RWPE1 (cell line): ENCODE results near the gene USP1.

Experiments
- CTCF ChIA-PET: fragments of 350-600 bp; sonication (Branson Sonifier 250); formaldehyde crosslinking; extraction: SDS; loops from one replicate; lab custom pipeline; 2021; lab: Yijun Ruan, JAX
- POLR2A ChIA-PET: fragments of 400-600 bp; formaldehyde crosslinking; extraction: SDS; loops from one replicate; lab custom pipeline; 2020; ENCODE audit warnings: antibody characterized with exemption; ENCODE audit not compliant: low non-redundant PET; lab: Yijun Ruan, JAX
- DNase-seq: peaks from one replicate; pipeline ENCODE4 v3.0.0; 2012; ENCODE audit warnings: low spot score
- H3K27ac ChIP-seq: fragments of 450-650 bp; 2 replicates; pipeline ENCODE4 v1.5.1; 2017
- TF ChIP-seq, protein P1 (sequence below): fragments of 450-650 bp; conservative IDR thresholded peaks from 2 replicates; pipeline ENCODE4 v1.5.1; 2017; ENCODE audit warnings: low read depth, mild to moderate bottlenecking

Gene USP1

GRCh38 chr1:62457955-62458354 is 21.1 kb downstream of the USP1 start:
- CTCF ChIA-PET, result no interaction called here
- no peak for DNase-seq
- no peak overlapping the region for H3K27ac ChIP-seq
- TF ChIP-seq, protein P1, sequence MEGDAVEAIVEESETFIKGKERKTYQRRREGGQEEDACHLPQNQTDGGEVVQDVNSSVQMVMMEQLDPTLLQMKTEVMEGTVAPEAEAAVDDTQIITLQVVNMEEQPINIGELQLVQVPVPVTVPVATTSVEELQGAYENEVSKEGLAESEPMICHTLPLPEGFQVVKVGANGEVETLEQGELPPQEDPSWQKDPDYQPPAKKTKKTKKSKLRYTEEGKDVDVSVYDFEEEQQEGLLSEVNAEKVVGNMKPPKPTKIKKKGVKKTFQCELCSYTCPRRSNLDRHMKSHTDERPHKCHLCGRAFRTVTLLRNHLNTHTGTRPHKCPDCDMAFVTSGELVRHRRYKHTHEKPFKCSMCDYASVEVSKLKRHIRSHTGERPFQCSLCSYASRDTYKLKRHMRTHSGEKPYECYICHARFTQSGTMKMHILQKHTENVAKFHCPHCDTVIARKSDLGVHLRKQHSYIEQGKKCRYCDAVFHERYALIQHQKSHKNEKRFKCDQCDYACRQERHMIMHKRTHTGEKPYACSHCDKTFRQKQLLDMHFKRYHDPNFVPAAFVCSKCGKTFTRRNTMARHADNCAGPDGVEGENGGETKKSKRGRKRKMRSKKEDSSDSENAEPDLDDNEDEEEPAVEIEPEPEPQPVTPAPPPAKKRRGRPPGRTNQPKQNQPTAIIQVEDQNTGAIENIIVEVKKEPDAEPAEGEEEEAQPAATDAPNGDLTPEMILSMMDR, result no peak
- POLR2A ChIA-PET, result interaction anchor here (0.7 kb wide), 2 partner anchors 15 to 36 kb away, joined by 3 to 4 read pairs; no protein-coding TSS in a partner anchor

DNA sequence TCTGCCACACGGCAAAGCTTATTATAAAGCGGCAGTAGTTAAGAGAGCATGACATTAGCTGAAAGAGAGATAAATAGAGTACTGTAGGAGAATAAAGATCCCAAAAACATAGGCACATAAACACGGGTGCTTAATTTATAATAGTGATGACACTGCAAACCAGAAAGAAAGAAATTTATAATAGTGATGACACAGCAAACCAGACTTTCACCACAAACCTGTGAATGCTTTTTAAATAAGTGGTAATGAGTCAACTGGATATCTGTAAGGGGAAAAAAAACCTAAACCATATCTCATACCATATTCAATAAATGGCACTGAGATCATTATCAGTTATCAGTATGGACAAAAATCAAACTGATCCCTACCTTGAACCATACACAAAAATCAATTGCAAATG is 25.5 kb downstream of the USP1 start:
- POLR2A ChIA-PET, result no interaction called here
- CTCF ChIA-PET, result no interaction called here
- TF ChIP-seq, protein P1, result no peak
- no peak overlapping the region for H3K27ac ChIP-seq
- DNase-seq, result no peak

DNA sequence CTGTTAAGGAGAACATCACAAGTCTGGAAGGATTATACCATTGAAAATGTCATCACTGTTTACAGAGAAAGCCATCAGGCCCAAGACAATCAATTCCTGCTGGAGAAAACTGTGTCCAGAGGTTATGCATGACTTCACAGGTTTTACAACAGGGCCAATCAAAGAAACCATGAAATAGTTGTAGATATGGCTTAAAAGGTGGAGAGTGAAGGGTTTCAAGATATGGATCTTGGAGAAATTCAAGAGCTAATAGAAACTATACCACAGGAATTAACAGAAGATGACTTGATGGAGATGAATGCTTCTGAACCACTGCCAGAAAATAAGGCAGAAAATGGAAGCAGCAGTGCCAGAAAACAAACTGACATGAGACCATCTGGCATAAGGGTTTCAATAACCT is 30.2 kb downstream of the USP1 start:
- H3K27ac ChIP-seq, result no peak overlapping the region
- DNase-seq, result no peak
- ChIA-PET POLR2A (no interaction called here), CTCF (no interaction called here)
- TF ChIP-seq, protein P1, result no peak

GRCh38 chr1:62476525-62477219 is 39.8 kb downstream of the USP1 start:
- POLR2A ChIA-PET, result no interaction called here
- TF ChIP-seq, protein P1, result no peak
- DNase-seq, result no peak
- no peak overlapping the region for H3K27ac ChIP-seq
- CTCF ChIA-PET, result interaction anchor here (0.7 kb wide), 1 partner anchor 167 kb away, joined by 3 read pairs; no protein-coding TSS in a partner anchor

GRCh38 chr1:62481681-62482080 is 44.8 kb downstream of the USP1 start:
- no peak for DNase-seq
- TF ChIP-seq, protein P1, result no peak
- H3K27ac ChIP-seq, result no peak overlapping the region
- POLR2A ChIA-PET, result no interaction called here
- CTCF ChIA-PET, result no interaction called here

- ChIA-PET CTCF (interaction anchor here (0.6 kb wide), 3 partner anchors 14 to 1236 kb away, joined by 3 to 4 read pairs (median 4); no protein-coding TSS in a partner anchor), POLR2A (no interaction called here)
- DNase-seq, result no peak
- TF ChIP-seq, protein P1, result no peak
- H3K27ac ChIP-seq, result no peak overlapping the region
Observed at GRCh38 chr1:62484824-62485468, 48.1 kb downstream of the USP1 start.
